OCI-LY1 (cell line): ENCODE data around the gene ANTXR1.

Experiments used
- CTCF ChIP-seq: fragments of 200-600 bp; sonication (generic), shearing (Covaris generic); IDR thresholded peaks from 2 replicates; pipeline ENCODE4 v1.5.1; 2017; ENCODE audit warnings: mild to moderate bottlenecking, antibody characterized with exemption, low read length, moderate library complexity, mixed read lengths
- EZH2 ChIP-seq: fragments of 200-600 bp; sonication (generic), shearing (Covaris generic); IDR thresholded peaks from 2 replicates; pipeline ENCODE4 v1.8.0; 2017; ENCODE audit warnings: borderline replicate concordance, mixed run types, mild to moderate bottlenecking, antibody characterized with exemption, low read length, moderate library complexity, mixed read lengths

- no peak for TF ChIP-seq CTCF
- no peak for TF ChIP-seq EZH2
These were observed 168.9 kb downstream of the ANTXR1 start for GRCh38 chr2:69181806-69182427.
